CD4-positive, alpha-beta memory T cell (primary cell): ENCODE measurements around the gene NKAIN2. TPM values are rescaled to one million over a fixed set of nuclear protein-coding genes. Genes with fewer than 3 reads are reported as not detected.

Experiments used
- CTCF ChIA-PET: fragments of 350-600 bp; sonication (Branson Sonifier 250); formaldehyde crosslinking; loops from one replicate; lab custom pipeline; 2021; ENCODE audit warnings: inconsistent platforms; ENCODE audit not compliant: partially characterized antibody; lab: Charles Lee
- POLR2A ChIA-PET: fragments of 350-600 bp; sonication (Branson Sonifier 250); formaldehyde crosslinking; loops from one replicate; lab custom pipeline; 2021; ENCODE audit not compliant: partially characterized antibody; lab: Charles Lee
- DNase-seq, 5 donors: peaks; one replicate each; pipeline versions ENCODE4 v3.0.0 to v3.0.0-alpha.2; 2020 to 2022; ENCODE audit warnings: mixed read lengths in 1 of 5
- H3K27ac ChIP-seq: one replicate; pipeline ENCODE4 v1.7.0; 2013; ENCODE audit warnings: low read depth, low read length
- H3K27me3 ChIP-seq: 2 replicates; pipeline ENCODE4 v1.7.0; 2013; ENCODE audit warnings: mild to moderate bottlenecking, low read length, moderate library complexity; ENCODE audit not compliant: insufficient read depth
- H3K36me3 ChIP-seq: 2 replicates; pipeline ENCODE4 v1.7.0; 2013; ENCODE audit warnings: mild to moderate bottlenecking, low read length, moderate library complexity; ENCODE audit not compliant: insufficient read depth
- H3K4me1 ChIP-seq: 2 replicates; pipeline ENCODE4 v1.7.0; 2013; ENCODE audit warnings: mild to moderate bottlenecking, low read length, moderate library complexity; ENCODE audit not compliant: insufficient read depth
- H3K4me3 ChIP-seq, 2 donors: one replicate each; pipeline ENCODE4 v1.7.0; 2013; ENCODE audit warnings: low read length in 2 of 2, mild to moderate bottlenecking in 1 of 2
- H3K9me3 ChIP-seq, 2 donors: one replicate each; pipeline ENCODE4 v1.7.0; 2013; ENCODE audit warnings: low read length in 2 of 2, control low read depth in 1 of 2; ENCODE audit not compliant: control insufficient read depth in 1 of 2
- H3K27ac Mint-ChIP-seq, 7 donors: one replicate each; pipeline ENCODE4 v1.8.0; 2020 to 2021; ENCODE audit warnings: mixed read lengths in 7 of 7, mild to moderate bottlenecking in 6 of 7, inconsistent platforms in 3 of 7, moderate library complexity in 3 of 7
- H3K27me3 Mint-ChIP-seq, 2 donors: one replicate each; pipeline ENCODE4 v1.8.0; 2020 to 2021; ENCODE audit warnings: mixed read lengths in 2 of 2
- H3K36me3 Mint-ChIP-seq, 2 donors: one replicate each; pipeline ENCODE4 v1.8.0; 2020 to 2021; ENCODE audit warnings: mixed read lengths in 2 of 2, inconsistent platforms in 1 of 2, mild to moderate bottlenecking in 1 of 2
- H3K4me1 Mint-ChIP-seq, 4 donors: one replicate each; pipeline ENCODE4 v1.8.0; 2020 to 2021; ENCODE audit warnings: mixed read lengths in 4 of 4, mild to moderate bottlenecking in 1 of 4
- H3K4me3 Mint-ChIP-seq, 8 donors: one replicate each; pipeline ENCODE4 v1.8.0; 2020 to 2021; ENCODE audit warnings: mixed read lengths in 8 of 8, mild to moderate bottlenecking in 7 of 8, moderate library complexity in 6 of 8, inconsistent platforms in 3 of 8
- H3K9me3 Mint-ChIP-seq, 8 donors: one replicate each; pipeline ENCODE4 v1.8.0; 2020 to 2021; ENCODE audit warnings: mixed read lengths in 8 of 8, mild to moderate bottlenecking in 5 of 8, inconsistent platforms in 3 of 8, moderate library complexity in 1 of 8
- intact Hi-C: fragments of 100-400 bp; cut with micrococcal nuclease; formaldehyde crosslinking; loops from one replicate; pipeline ENCODE4 v1.15.1; 2023
- polyA plus RNA-seq, 2 donors: library from polyadenylated mRNA; unstranded; fragments of 300-500 nt; fragmentation: Illumina TruSeq; gene quantifications; one replicate each; pipeline ENCODE4 v1.2.3, GENCODE V29; 2021
- total RNA-seq, 2 experiments: library from RNA; stranded (reverse); gene quantifications; one replicate each; pipeline ENCODE4 v1.2.3, GENCODE V29; 2021

Gene NKAIN2
- total and polyA plus RNA-seq, 4 experiments from 2014 or later: not detected

DNA sequence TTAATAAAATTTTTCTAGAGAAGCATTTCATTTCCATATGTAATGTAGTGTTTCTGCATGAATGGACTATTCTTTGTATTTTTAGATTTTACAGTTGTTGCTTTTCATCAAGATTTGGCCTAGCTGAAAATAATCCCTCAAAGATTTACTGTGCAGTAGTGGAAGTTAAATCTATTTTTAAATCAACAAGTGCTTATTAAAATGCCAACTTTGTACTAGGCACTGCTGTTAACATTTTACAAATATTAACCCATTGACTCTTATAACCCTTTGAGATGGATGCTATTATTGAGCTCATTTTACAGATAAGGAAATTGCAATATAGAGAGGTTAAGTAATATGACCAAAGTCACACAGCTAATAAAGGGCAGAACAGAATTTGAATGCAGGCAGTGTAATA is 274.5 kb downstream of the NKAIN2 start:
- Histone ChIP-seq H3K4me1 (no peaks in the 10 kb centered on the region), H3K36me3 (no peaks in the 10 kb centered on the region), H3K27me3 (no peaks in the 10 kb centered on the region), H3K9me3 (no peaks in the 10 kb centered on the region), H3K4me3 (no peak overlapping the region), H3K27ac (no peak overlapping the region)
- no peak for DNase-seq
- no peaks in the 10 kb centered on the region for H3K4me1 Mint-ChIP-seq
- no peak overlapping the region for H3K4me3 Mint-ChIP-seq
- H3K9me3 Mint-ChIP-seq: peaks cover 0 to 6% (median 2%) of the 10 kb centered on the region in 8 donors
- POLR2A ChIA-PET: no interaction called here
- CTCF ChIA-PET: no interaction called here
- no peaks in the 10 kb centered on the region for H3K27me3 Mint-ChIP-seq
- no peak overlapping the region for H3K27ac Mint-ChIP-seq
- H3K36me3 Mint-ChIP-seq: no peaks in the 10 kb centered on the region
- intact Hi-C loops: no loop called here

DNA sequence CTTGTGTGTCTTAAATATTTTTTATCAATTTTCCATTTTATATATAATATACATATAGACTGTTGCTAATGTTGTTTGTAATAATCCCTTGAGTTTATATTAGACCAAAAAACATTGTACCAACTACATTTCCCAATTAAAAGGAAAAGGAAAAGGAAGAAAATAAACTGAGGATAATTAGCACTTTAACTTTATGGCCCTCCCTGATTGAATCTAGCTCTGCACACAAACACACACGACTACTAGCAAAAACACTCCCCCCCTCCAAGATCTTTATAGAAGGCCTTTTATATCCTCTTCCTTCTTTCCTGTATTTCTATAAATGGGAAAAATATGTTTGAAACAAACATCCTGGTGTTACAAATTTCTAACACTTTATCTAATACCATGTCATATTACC is 276.8 kb downstream of the NKAIN2 start:
- no peaks in the 10 kb centered on the region for H3K36me3 Mint-ChIP-seq
- H3K27ac Mint-ChIP-seq: no peak overlapping the region
- no peak overlapping the region for H3K4me3 Mint-ChIP-seq
- Histone ChIP-seq H3K27ac (no peak overlapping the region), H3K27me3 (no peaks in the 10 kb centered on the region), H3K36me3 (no peaks in the 10 kb centered on the region), H3K9me3 (no peaks in the 10 kb centered on the region), H3K4me3 (no peak overlapping the region), H3K4me1 (no peaks in the 10 kb centered on the region)
- ChIA-PET CTCF (no interaction called here), POLR2A (no interaction called here)
- DNase-seq: no peak
- H3K9me3 Mint-ChIP-seq: peaks cover 0 to 4% (median 0%) of the 10 kb centered on the region in 8 donors
- intact Hi-C loops: no loop called here
- no peaks in the 10 kb centered on the region for H3K27me3 Mint-ChIP-seq
- no peaks in the 10 kb centered on the region for H3K4me1 Mint-ChIP-seq

DNA sequence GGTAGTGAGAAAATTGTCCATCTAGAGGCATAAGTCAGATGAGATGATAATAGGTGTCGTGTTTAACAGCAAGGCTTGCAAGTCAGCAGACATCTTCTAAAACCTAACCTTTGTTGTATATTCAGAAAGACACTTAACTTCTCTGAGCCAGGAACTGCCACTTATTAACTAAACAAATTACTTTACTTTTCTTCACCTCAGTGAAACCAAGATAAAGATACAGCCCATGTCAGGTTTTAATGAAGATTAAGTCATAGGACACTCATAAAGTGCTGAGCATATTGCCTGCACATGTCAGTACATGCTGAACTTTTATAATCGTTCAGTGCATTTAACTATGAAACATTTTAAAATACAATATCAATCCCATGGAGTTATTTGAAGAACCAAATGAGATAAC is 286.8 kb downstream of the NKAIN2 start:
- Histone ChIP-seq H3K4me1 (no peaks in the 10 kb centered on the region), H3K36me3 (no peaks in the 10 kb centered on the region), H3K4me3 (no peak overlapping the region), H3K27me3 (no peaks in the 10 kb centered on the region), H3K9me3 (no peaks in the 10 kb centered on the region), H3K27ac (no peak overlapping the region)
- DNase-seq: no peak
- Mint-ChIP-seq H3K9me3 (no peaks in the 10 kb centered on the region), H3K36me3 (no peaks in the 10 kb centered on the region), H3K4me3 (no peak overlapping the region), H3K27ac (no peak overlapping the region), H3K27me3 (no peaks in the 10 kb centered on the region), H3K4me1 (no peaks in the 10 kb centered on the region)
- ChIA-PET POLR2A (no interaction called here), CTCF (no interaction called here)
- intact Hi-C loops: no loop called here

- Histone ChIP-seq H3K4me1 (no peaks in the 10 kb centered on the region), H3K9me3 (no peaks in the 10 kb centered on the region), H3K27me3 (no peaks in the 10 kb centered on the region), H3K4me3 (no peak overlapping the region), H3K36me3 (no peaks in the 10 kb centered on the region), H3K27ac (no peak overlapping the region)
- DNase-seq: no peak
- H3K36me3 Mint-ChIP-seq: no peaks in the 10 kb centered on the region
- POLR2A ChIA-PET: no interaction called here
- H3K4me1 Mint-ChIP-seq: no peaks in the 10 kb centered on the region
- intact Hi-C loops: no loop called here
- CTCF ChIA-PET: no interaction called here
- H3K27ac Mint-ChIP-seq: no peak overlapping the region
- no peaks in the 10 kb centered on the region for H3K27me3 Mint-ChIP-seq
- no peak overlapping the region for H3K4me3 Mint-ChIP-seq
- peaks cover 0 to 2% (median 0%) of the 10 kb centered on the region in 8 donors for H3K9me3 Mint-ChIP-seq
Observed at GRCh38 chr6:124099520-124099919, 295.9 kb downstream of the NKAIN2 start.

DNA sequence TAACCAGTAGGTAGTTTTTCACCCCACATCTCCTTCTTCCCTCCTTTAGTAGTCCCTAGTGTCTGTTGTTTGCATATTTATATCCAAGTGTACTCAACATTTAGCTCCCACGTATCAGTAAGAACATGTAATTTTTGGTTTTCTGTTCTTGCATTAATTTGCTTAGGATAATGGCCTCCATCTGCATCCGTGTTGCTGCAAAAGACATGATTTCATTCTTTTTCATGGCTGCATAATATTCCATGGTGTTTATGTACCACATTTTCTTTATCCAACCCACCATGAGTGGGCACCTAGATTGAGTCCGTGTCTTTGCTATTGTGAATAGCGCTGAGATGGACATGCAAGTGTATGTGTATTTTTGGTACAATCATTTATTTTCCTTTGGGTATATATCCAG is 306.8 kb downstream of the NKAIN2 start:
- intact Hi-C loops: no loop called here
- ChIA-PET POLR2A (no interaction called here), CTCF (no interaction called here)
- H3K36me3 Mint-ChIP-seq: no peaks in the 10 kb centered on the region
- H3K4me1 Mint-ChIP-seq: no peaks in the 10 kb centered on the region
- no peak overlapping the region for H3K27ac ChIP-seq
- no peak overlapping the region for H3K4me3 ChIP-seq
- H3K27ac Mint-ChIP-seq: no peak overlapping the region
- no peaks in the 10 kb centered on the region for H3K4me1 ChIP-seq
- no peaks in the 10 kb centered on the region for H3K27me3 ChIP-seq
- H3K4me3 Mint-ChIP-seq: no peak overlapping the region
- H3K9me3 ChIP-seq: no peaks in the 10 kb centered on the region
- H3K9me3 Mint-ChIP-seq: peaks cover 0 to 10% (median 4%) of the 10 kb centered on the region in 8 donors
- no peaks in the 10 kb centered on the region for H3K36me3 ChIP-seq
- H3K27me3 Mint-ChIP-seq: no peaks in the 10 kb centered on the region
- no peak for DNase-seq

- ChIA-PET CTCF (no interaction called here), POLR2A (no interaction called here)
- Mint-ChIP-seq H3K27ac (no peak overlapping the region), H3K4me1 (no peaks in the 10 kb centered on the region), H3K36me3 (no peaks in the 10 kb centered on the region), H3K4me3 (no peak overlapping the region), H3K27me3 (no peaks in the 10 kb centered on the region), H3K9me3 (peaks cover 0 to 2% (median 0%) of the 10 kb centered on the region in 8 donors)
- Histone ChIP-seq H3K4me3 (no peak overlapping the region), H3K27me3 (no peaks in the 10 kb centered on the region), H3K4me1 (no peaks in the 10 kb centered on the region), H3K27ac (no peak overlapping the region), H3K9me3 (no peaks in the 10 kb centered on the region), H3K36me3 (no peaks in the 10 kb centered on the region)
- DNase-seq: no peak
- intact Hi-C loops: no loop called here
Observed at GRCh38 chr6:124119596-124119995, 315.9 kb downstream of the NKAIN2 start.

- Histone ChIP-seq H3K9me3 (no peaks in the 10 kb centered on the region), H3K4me3 (no peak overlapping the region), H3K36me3 (no peaks in the 10 kb centered on the region), H3K27me3 (no peaks in the 10 kb centered on the region), H3K4me1 (no peaks in the 10 kb centered on the region), H3K27ac (no peak overlapping the region)
- Mint-ChIP-seq H3K9me3 (peaks cover 0 to 4% (median 0%) of the 10 kb centered on the region in 8 donors), H3K36me3 (no peaks in the 10 kb centered on the region), H3K4me3 (no peak overlapping the region), H3K27me3 (no peaks in the 10 kb centered on the region), H3K4me1 (no peaks in the 10 kb centered on the region), H3K27ac (no peak overlapping the region)
- intact Hi-C loops: no loop called here
- DNase-seq: no peak
- CTCF ChIA-PET: no interaction called here
- POLR2A ChIA-PET: no interaction called here
Observed at GRCh38 chr6:124123617-124124209, 320.0 kb downstream of the NKAIN2 start.

DNA sequence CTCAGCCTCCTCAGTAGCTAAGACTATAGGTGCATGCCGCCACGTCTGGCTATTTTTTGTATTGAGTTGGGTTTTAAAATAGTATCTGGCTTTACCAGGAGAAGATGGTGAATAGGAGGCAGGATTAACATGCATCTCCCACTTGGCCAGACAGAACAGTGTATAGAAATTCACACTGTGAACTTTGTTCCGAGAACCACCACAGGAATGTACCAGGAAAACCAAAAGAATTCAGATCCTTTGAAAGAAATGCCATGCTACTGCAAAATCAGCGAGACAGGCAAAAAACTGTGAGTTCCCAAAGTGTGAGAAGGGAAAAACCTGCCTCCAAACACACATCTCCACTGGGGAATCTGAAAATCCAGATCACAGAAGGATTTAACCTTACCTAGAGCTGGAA is 327.6 kb downstream of the NKAIN2 start:
- intact Hi-C loops: no loop called here
- Mint-ChIP-seq H3K27me3 (no peaks in the 10 kb centered on the region), H3K36me3 (no peaks in the 10 kb centered on the region), H3K9me3 (peaks cover 0 to 12% (median 4%) of the 10 kb centered on the region in 8 donors), H3K4me3 (no peak overlapping the region), H3K27ac (no peak overlapping the region), H3K4me1 (no peaks in the 10 kb centered on the region)
- Histone ChIP-seq H3K9me3 (no peaks in the 10 kb centered on the region), H3K27ac (no peak overlapping the region), H3K4me1 (no peaks in the 10 kb centered on the region), H3K27me3 (no peaks in the 10 kb centered on the region), H3K36me3 (no peaks in the 10 kb centered on the region), H3K4me3 (no peak overlapping the region)
- ChIA-PET CTCF (no interaction called here), POLR2A (no interaction called here)
- DNase-seq: no peak
